Measurements from ENCODE around the gene CLIC5. TPM values are rescaled to one million over a fixed set of nuclear protein-coding genes. Genes with fewer than 3 reads are reported as not detected.

The CLIC5 gene
- polyA plus RNA-seq, 2 donors = 0.25 to 0.37 TPM

- no peaks in the 10 kb centered on the region for H3K36me3 ChIP-seq (ENCODE audit: control insufficient read depth in 2 of 2, insufficient read depth in 2 of 2, low read length in 1 of 2)
- no peak overlapping the region for H3K4me3 ChIP-seq (ENCODE audit: low read depth in 1 of 2, low read length in 2 of 2)
- H3K9me3 ChIP-seq (ENCODE audit: control insufficient read depth in 2 of 2, insufficient read depth in 1 of 2, low read depth in 1 of 2, low read length in 1 of 2) = no peaks in the 10 kb centered on the region
- no peak overlapping the region for H3K27ac ChIP-seq (ENCODE audit: low read depth in 2 of 2, low read length in 1 of 2)
- no peaks in the 10 kb centered on the region for H3K27me3 ChIP-seq (ENCODE audit: control insufficient read depth in 1 of 2, insufficient read depth in 2 of 2, low read length in 2 of 2)
- whole genome bisulfite sequencing, 2 donors = 89 to 91% methylated on average over 5 of the region's 5 CpGs
- no peaks in the 10 kb centered on the region for H3K4me1 ChIP-seq (ENCODE audit: control insufficient read depth in 2 of 2, insufficient read depth in 2 of 2, low read length in 1 of 2)
Observed at GRCh38 chr6:45984788-45985425, 30.8 kb downstream of the CLIC5 start.

GRCh38 chr6:45984347-45984746, 31.3 kb downstream of the CLIC5 start:
- Histone ChIP-seq H3K27me3 (ENCODE audit: control insufficient read depth in 1 of 2, insufficient read depth in 2 of 2, low read length in 2 of 2) (no peaks in the 10 kb centered on the region), H3K4me3 (ENCODE audit: low read depth in 1 of 2, low read length in 2 of 2) (no peak overlapping the region), H3K9me3 (ENCODE audit: control insufficient read depth in 2 of 2, insufficient read depth in 1 of 2, low read depth in 1 of 2, low read length in 1 of 2) (no peaks in the 10 kb centered on the region), H3K4me1 (ENCODE audit: control insufficient read depth in 2 of 2, insufficient read depth in 2 of 2, low read length in 1 of 2) (no peaks in the 10 kb centered on the region), H3K36me3 (ENCODE audit: control insufficient read depth in 2 of 2, insufficient read depth in 2 of 2, low read length in 1 of 2) (no peaks in the 10 kb centered on the region), H3K27ac (ENCODE audit: low read depth in 2 of 2, low read length in 1 of 2) (no peak overlapping the region)
- WGBS, 2 donors = 87 to 92% methylated on average over 7 of the region's 7 CpGs

GRCh38 chr6:45983062-45983461, 32.6 kb downstream of the CLIC5 start:
- H3K27ac ChIP-seq (ENCODE audit: low read depth in 2 of 2, low read length in 1 of 2) = no peak overlapping the region
- 65 to 87% methylated on average over 1 of the region's 1 CpG for WGBS, 2 donors
- no peaks in the 10 kb centered on the region for H3K9me3 ChIP-seq (ENCODE audit: control insufficient read depth in 2 of 2, insufficient read depth in 1 of 2, low read depth in 1 of 2, low read length in 1 of 2)
- H3K27me3 ChIP-seq (ENCODE audit: control insufficient read depth in 1 of 2, insufficient read depth in 2 of 2, low read length in 2 of 2) = no peaks in the 10 kb centered on the region
- H3K36me3 ChIP-seq (ENCODE audit: control insufficient read depth in 2 of 2, insufficient read depth in 2 of 2, low read length in 1 of 2) = no peaks in the 10 kb centered on the region
- no peak overlapping the region for H3K4me3 ChIP-seq (ENCODE audit: low read depth in 1 of 2, low read length in 2 of 2)
- H3K4me1 ChIP-seq (ENCODE audit: control insufficient read depth in 2 of 2, insufficient read depth in 2 of 2, low read length in 1 of 2) = no peaks in the 10 kb centered on the region

GRCh38 chr6:45982280-45983036, 33.2 kb downstream of the CLIC5 start:
- Histone ChIP-seq H3K4me3 (ENCODE audit: low read depth in 1 of 2, low read length in 2 of 2) (no peak overlapping the region), H3K27ac (ENCODE audit: low read depth in 2 of 2, low read length in 1 of 2) (no peak overlapping the region), H3K9me3 (ENCODE audit: control insufficient read depth in 2 of 2, insufficient read depth in 1 of 2, low read depth in 1 of 2, low read length in 1 of 2) (no peaks in the 10 kb centered on the region), H3K4me1 (ENCODE audit: control insufficient read depth in 2 of 2, insufficient read depth in 2 of 2, low read length in 1 of 2) (no peaks in the 10 kb centered on the region), H3K36me3 (ENCODE audit: control insufficient read depth in 2 of 2, insufficient read depth in 2 of 2, low read length in 1 of 2) (no peaks in the 10 kb centered on the region), H3K27me3 (ENCODE audit: control insufficient read depth in 1 of 2, insufficient read depth in 2 of 2, low read length in 2 of 2) (peaks cover 0 to 2% of the 10 kb centered on the region in 2 donors)
- 91 to 92% methylated on average over 9 of the region's 9 CpGs for WGBS, 2 donors

GRCh38 chr6:45981046-45981445, 34.6 kb downstream of the CLIC5 start:
- Histone ChIP-seq H3K36me3 (ENCODE audit: control insufficient read depth in 2 of 2, insufficient read depth in 2 of 2, low read length in 1 of 2) (no peaks in the 10 kb centered on the region), H3K27me3 (ENCODE audit: control insufficient read depth in 1 of 2, insufficient read depth in 2 of 2, low read length in 2 of 2) (peaks cover 0 to 2% of the 10 kb centered on the region in 2 donors), H3K27ac (ENCODE audit: low read depth in 2 of 2, low read length in 1 of 2) (no peak overlapping the region), H3K4me3 (ENCODE audit: low read depth in 1 of 2, low read length in 2 of 2) (no peak overlapping the region), H3K4me1 (ENCODE audit: control insufficient read depth in 2 of 2, insufficient read depth in 2 of 2, low read length in 1 of 2) (no peaks in the 10 kb centered on the region), H3K9me3 (ENCODE audit: control insufficient read depth in 2 of 2, insufficient read depth in 1 of 2, low read depth in 1 of 2, low read length in 1 of 2) (no peaks in the 10 kb centered on the region)
- 88 to 93% methylated on average over 3 of the region's 3 CpGs for WGBS, 2 donors

GRCh38 chr6:45979311-45979710, 36.3 kb downstream of the CLIC5 start:
- Histone ChIP-seq H3K36me3 (ENCODE audit: control insufficient read depth in 2 of 2, insufficient read depth in 2 of 2, low read length in 1 of 2) (no peaks in the 10 kb centered on the region), H3K27ac (ENCODE audit: low read depth in 2 of 2, low read length in 1 of 2) (no peak overlapping the region), H3K4me3 (ENCODE audit: low read depth in 1 of 2, low read length in 2 of 2) (no peak overlapping the region), H3K4me1 (ENCODE audit: control insufficient read depth in 2 of 2, insufficient read depth in 2 of 2, low read length in 1 of 2) (no peaks in the 10 kb centered on the region), H3K9me3 (ENCODE audit: control insufficient read depth in 2 of 2, insufficient read depth in 1 of 2, low read depth in 1 of 2, low read length in 1 of 2) (no peaks in the 10 kb centered on the region), H3K27me3 (ENCODE audit: control insufficient read depth in 1 of 2, insufficient read depth in 2 of 2, low read length in 2 of 2) (peaks cover 0 to 2% of the 10 kb centered on the region in 2 donors)
- WGBS, 2 donors = 51 to 58% methylated on average over 2 of the region's 2 CpGs

- H3K27me3 ChIP-seq (ENCODE audit: control insufficient read depth in 1 of 2, insufficient read depth in 2 of 2, low read length in 2 of 2) = peaks cover 0 to 2% of the 10 kb centered on the region in 2 donors
- H3K9me3 ChIP-seq (ENCODE audit: control insufficient read depth in 2 of 2, insufficient read depth in 1 of 2, low read depth in 1 of 2, low read length in 1 of 2) = no peaks in the 10 kb centered on the region
- no peak overlapping the region for H3K4me3 ChIP-seq (ENCODE audit: low read depth in 1 of 2, low read length in 2 of 2)
- no peaks in the 10 kb centered on the region for H3K36me3 ChIP-seq (ENCODE audit: control insufficient read depth in 2 of 2, insufficient read depth in 2 of 2, low read length in 1 of 2)
- H3K4me1 ChIP-seq (ENCODE audit: control insufficient read depth in 2 of 2, insufficient read depth in 2 of 2, low read length in 1 of 2) = no peaks in the 10 kb centered on the region
- no peak overlapping the region for H3K27ac ChIP-seq (ENCODE audit: low read depth in 2 of 2, low read length in 1 of 2)
Observed at GRCh38 chr6:45974596-45974995, 41.1 kb downstream of the CLIC5 start.

- WGBS, 2 donors = 84 to 86% methylated on average over 4 of the region's 4 CpGs
- H3K9me3 ChIP-seq (ENCODE audit: control insufficient read depth in 2 of 2, insufficient read depth in 1 of 2, low read depth in 1 of 2, low read length in 1 of 2) = no peaks in the 10 kb centered on the region
- H3K27ac ChIP-seq (ENCODE audit: low read depth in 2 of 2, low read length in 1 of 2) = no peak overlapping the region
- H3K27me3 ChIP-seq (ENCODE audit: control insufficient read depth in 1 of 2, insufficient read depth in 2 of 2, low read length in 2 of 2) = peaks cover 0 to 2% of the 10 kb centered on the region in 2 donors
- no peaks in the 10 kb centered on the region for H3K36me3 ChIP-seq (ENCODE audit: control insufficient read depth in 2 of 2, insufficient read depth in 2 of 2, low read length in 1 of 2)
- no peak overlapping the region for H3K4me3 ChIP-seq (ENCODE audit: low read depth in 1 of 2, low read length in 2 of 2)
- H3K4me1 ChIP-seq (ENCODE audit: control insufficient read depth in 2 of 2, insufficient read depth in 2 of 2, low read length in 1 of 2) = no peaks in the 10 kb centered on the region
Observed at GRCh38 chr6:45972795-45973503, 42.7 kb downstream of the CLIC5 start.

- Histone ChIP-seq H3K4me3 (ENCODE audit: low read depth in 1 of 2, low read length in 2 of 2) (no peak overlapping the region), H3K36me3 (ENCODE audit: control insufficient read depth in 2 of 2, insufficient read depth in 2 of 2, low read length in 1 of 2) (no peaks in the 10 kb centered on the region), H3K4me1 (ENCODE audit: control insufficient read depth in 2 of 2, insufficient read depth in 2 of 2, low read length in 1 of 2) (no peaks in the 10 kb centered on the region), H3K27me3 (ENCODE audit: control insufficient read depth in 1 of 2, insufficient read depth in 2 of 2, low read length in 2 of 2) (no peaks in the 10 kb centered on the region), H3K27ac (ENCODE audit: low read depth in 2 of 2, low read length in 1 of 2) (no peak overlapping the region), H3K9me3 (ENCODE audit: control insufficient read depth in 2 of 2, insufficient read depth in 1 of 2, low read depth in 1 of 2, low read length in 1 of 2) (no peaks in the 10 kb centered on the region)
- WGBS, 2 donors = 88 to 90% methylated on average over 6 of the region's 6 CpGs
Observed at GRCh38 chr6:45971287-45971686, 44.4 kb downstream of the CLIC5 start.
